T1000 (cell line): ENCODE measurements around the gene TSHZ2.

Source experiments
- DNase-seq: peaks from one replicate; lab custom pipeline; 2025; ENCODE audit warnings: mixed read lengths; lab: John Stamatoyannopoulos, UW

TSHZ2 gene, protein sequence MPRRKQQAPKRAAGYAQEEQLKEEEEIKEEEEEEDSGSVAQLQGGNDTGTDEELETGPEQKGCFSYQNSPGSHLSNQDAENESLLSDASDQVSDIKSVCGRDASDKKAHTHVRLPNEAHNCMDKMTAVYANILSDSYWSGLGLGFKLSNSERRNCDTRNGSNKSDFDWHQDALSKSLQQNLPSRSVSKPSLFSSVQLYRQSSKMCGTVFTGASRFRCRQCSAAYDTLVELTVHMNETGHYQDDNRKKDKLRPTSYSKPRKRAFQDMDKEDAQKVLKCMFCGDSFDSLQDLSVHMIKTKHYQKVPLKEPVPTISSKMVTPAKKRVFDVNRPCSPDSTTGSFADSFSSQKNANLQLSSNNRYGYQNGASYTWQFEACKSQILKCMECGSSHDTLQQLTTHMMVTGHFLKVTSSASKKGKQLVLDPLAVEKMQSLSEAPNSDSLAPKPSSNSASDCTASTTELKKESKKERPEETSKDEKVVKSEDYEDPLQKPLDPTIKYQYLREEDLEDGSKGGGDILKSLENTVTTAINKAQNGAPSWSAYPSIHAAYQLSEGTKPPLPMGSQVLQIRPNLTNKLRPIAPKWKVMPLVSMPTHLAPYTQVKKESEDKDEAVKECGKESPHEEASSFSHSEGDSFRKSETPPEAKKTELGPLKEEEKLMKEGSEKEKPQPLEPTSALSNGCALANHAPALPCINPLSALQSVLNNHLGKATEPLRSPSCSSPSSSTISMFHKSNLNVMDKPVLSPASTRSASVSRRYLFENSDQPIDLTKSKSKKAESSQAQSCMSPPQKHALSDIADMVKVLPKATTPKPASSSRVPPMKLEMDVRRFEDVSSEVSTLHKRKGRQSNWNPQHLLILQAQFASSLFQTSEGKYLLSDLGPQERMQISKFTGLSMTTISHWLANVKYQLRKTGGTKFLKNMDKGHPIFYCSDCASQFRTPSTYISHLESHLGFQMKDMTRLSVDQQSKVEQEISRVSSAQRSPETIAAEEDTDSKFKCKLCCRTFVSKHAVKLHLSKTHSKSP (N-terminal part only)

GRCh38 chr20:52972190-52972937, at the start of gene TSHZ2:
Gene TSHZ2 (plus strand): TSS chr20:52972358. CDS start chr20:52973294, 936 bp downstream.
- DNase-seq: peak; percentile 54

GRCh38 chr20:52922436-52922835, 49.7 kb upstream of the TSHZ2 start:
- DNase-seq: no peak

DNA sequence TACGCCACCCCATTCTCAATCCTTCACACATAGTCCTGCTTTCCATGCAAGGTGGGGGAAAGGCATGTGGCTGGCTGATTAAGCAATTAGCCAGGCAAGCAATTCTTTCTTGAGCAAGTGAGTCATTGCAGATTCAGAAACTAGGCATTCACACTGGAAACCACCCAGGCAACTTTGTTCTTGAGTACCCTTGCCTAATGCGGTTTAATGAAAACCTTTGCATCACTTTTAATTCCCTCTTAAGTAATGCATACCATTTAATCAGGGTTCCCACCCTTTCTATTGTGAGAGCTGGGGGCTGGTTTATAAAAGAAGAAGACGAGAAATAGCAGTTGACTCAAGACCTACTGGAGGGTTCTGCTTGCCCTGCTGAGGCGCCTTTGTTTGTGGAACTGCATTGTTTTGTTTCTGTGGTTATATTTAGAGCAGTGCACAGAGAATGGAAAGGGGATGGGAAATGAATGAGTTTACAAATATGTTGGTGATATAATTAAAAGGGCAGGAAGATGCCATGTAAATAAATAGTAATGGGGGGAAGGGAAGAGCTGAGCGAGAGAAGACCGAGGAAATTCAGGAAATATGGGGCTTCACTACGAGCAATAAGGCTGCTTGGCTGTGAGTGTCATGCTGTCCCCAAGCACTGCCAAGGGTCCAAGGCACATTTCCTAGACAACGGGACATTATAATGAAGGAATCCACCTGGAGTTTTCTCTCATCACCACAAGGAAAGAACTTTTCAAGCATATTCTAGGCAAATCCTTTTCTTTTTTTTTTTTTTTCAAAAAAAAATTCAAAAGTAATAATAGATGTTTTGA, 48.8 kb upstream of the TSHZ2 start:
- DNase-seq: peak; percentile 79

DNA sequence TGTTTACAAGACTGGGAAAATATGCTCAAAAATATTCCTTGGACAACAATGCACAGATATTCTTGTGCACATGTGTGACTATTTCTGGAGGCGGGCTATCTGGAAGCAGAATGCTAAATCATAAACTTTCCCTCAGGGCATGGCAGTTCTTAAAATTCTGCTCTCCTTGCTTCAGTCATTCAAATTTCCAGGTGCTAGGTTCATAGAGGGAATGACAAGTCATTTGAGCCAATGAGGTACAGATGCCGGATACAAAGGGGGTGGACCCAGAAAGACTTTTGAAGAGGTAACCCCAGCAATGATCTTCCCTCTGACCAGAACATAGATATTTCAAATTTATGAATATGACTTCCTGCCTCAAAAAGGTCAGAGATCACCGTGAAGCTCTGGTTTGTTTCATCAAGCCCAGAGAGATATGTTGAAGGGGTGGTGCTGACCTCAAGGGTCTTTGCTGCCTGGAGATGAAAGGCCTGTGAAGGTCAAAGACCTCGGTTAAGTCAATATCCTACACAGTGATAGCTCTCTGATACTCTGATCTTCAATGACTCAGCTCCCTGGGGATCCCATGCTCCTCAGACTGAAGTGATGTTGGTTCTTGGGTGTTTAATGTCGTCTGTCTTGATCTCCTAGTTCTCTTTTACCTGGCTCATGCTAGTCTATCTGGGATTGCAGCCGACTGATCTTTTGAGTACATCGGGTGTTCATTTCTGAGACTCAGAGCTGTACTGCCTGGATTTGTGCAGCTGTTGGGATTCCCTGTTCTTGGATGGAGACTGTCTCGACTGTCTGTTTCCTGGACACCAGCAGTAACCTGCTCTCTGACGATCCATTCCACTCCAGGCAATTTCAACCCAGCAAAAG, 47.5 kb upstream of the TSHZ2 start:
- peak; percentile 15 for DNase-seq

GRCh38 chr20:52926505-52926904, 45.7 kb upstream of the TSHZ2 start:
- DNase-seq: no peak

DNA sequence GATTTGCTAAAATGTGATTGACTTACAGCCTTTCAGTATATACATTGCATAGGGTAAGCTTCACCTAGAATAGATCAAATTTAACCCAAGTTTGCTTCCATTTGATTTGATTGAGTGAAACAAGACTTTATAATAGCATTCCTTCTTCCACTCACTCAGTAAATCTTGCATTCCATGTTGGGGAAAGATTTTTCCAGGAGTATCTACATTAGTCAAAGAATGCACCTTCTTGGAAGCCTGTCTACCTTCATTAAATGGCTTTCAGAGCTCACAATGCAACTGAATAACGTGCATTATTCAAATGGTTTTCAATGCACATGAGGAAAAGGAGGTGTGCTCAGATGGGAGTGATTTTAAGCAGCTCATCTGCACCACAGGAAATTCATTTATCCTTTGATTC, 38.3 kb upstream of the TSHZ2 start:
- no peak for DNase-seq

DNA sequence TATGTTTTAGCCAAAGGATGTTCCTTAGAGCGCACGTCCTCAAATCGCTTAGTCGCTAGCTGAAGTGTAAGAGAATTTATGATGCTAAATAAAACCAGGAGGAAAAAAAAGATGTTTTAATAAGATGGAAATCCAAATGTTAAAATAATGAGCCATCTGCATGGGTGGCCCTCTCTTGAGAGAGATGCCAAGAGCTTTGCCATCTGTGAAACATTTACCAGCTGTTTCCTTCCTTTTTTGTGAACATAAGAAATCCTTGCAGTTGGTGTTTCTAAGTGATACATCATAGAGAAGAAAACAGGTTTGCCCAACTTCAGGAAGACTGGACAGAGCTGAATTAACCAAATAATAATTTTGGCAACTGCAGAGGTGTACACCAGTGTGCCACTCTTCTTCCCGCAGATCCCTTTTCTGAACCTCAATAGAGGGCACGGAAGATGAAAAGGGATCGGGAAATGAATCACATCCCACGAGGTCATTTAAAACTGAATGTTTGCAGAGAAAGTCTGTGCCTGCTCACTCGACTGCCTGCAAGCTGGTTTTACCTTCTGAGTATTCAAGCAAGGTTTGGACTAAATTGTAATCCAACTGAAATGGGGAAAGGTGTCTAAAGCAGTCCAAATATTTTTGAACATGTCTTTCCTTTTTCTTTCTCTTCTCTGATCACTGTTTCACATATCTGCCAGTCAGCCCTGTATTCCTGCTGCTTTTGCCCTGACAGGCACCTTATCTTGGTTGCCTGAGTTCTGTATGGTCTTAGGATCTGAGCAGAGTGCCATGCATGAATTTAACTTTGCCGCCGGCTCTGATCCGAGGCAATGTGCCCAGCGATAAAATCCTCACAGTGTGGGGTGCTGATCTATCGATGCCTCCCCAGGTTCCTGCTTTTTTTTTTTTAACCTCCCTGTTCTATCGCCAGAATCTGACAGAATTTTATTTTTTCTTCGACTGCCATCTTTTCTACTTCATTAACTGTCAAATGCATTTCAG, 35.5 kb upstream of the TSHZ2 start:
- no peak for DNase-seq

- DNase-seq: no peak
Measured at GRCh38 chr20:52937591-52938100, 34.5 kb upstream of the TSHZ2 start.

DNA sequence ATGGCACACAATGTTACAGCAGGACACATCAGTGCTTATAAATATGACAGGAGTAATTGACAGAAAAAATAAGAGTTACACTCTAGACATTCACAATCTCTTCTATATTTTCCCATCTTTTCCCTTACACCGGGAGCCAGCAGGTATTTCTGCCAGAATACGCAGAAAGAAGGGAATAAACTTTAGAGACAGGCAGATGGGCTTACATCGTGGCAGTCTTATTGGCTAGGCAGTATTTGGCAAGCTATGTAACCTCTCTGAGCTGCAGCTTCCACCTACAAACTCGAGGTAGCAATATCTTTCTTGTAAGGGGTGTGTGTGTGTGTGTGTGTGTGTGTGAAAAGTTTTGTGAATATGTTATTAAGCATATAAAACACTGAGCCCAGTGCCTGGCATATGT, 33.0 kb upstream of the TSHZ2 start:
- no peak for DNase-seq

- no peak for DNase-seq
Measured at GRCh38 chr20:52941808-52942207, 30.4 kb upstream of the TSHZ2 start.

DNA sequence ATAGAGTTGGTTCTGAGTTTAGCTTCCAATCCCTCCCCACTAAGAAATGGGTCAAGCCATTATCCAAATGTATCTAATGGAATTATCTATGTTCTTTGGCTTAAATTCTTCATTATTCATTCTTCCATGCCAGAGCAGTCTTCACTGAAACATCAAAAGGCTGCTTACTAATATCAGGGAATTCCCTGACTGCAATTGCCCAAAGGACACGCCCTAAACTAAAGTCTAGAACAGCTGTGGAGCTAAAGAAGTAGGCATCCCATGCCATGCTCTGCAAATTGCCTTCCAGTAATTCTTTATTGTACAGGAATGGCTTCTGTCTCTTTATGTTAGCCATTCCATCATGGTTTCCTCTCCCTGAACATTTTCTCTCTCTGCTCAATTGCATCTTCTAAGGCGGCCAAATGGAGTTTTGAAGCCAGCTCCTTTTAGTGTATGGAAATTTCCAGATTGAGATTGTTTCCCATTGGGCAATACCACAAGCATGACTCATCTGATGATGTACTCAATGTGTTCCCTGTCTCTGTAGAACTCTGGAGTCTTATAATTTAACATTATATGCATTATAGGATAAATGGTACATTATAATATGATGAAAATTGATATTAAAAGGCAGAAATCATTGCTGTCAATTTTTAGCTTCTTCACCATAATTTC, 28.8 kb upstream of the TSHZ2 start:
- peak; percentile 48 for DNase-seq

- DNase-seq: no peak
Measured at GRCh38 chr20:52945268-52945667, 26.9 kb upstream of the TSHZ2 start.

- no peak for DNase-seq
Measured at GRCh38 chr20:52945862-52946522, 26.2 kb upstream of the TSHZ2 start.

GRCh38 chr20:52948491-52948890, 23.7 kb upstream of the TSHZ2 start:
- no peak for DNase-seq

- no peak for DNase-seq
Measured at GRCh38 chr20:52953020-52953419, 19.1 kb upstream of the TSHZ2 start.

GRCh38 chr20:52954849-52955248, 17.3 kb upstream of the TSHZ2 start:
- DNase-seq: no peak

GRCh38 chr20:52958211-52958610, 13.9 kb upstream of the TSHZ2 start:
- no peak for DNase-seq

DNA sequence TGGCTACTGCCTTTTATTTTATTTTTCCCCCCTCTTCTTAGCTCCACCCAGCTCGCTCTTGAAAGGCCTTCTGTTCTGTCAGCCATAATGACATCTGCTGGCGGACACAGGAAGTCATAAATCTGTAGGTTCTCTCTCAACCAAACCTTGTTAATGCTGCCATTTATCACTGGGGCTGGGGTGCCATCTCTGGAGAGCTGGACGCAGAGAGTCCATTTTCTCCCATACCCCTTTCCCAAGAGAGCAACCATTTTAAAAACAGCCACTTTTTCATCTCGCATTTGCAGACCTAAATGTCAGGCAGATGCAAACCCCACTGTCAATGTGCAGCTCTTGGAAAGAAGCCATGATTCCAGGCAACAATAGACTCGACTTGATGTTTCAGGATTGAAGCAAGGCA, 13.0 kb upstream of the TSHZ2 start:
- no peak for DNase-seq
